Measurements from ENCODE around the gene SCN8A. TPM values are rescaled to one million over a fixed set of nuclear protein-coding genes. Genes with fewer than 3 reads are reported as not detected.

The SCN8A gene
- total and polyA plus RNA-seq, 2 experiments from 2014 or later, result 4.6 to 23.9 TPM

GRCh38 chr12:51777457-51777856 is 186.4 kb downstream of the SCN8A start:
- peaks cover 24% of the 10 kb centered on the region for H3K36me3 Mint-ChIP-seq (ENCODE audit: low read depth)
- Histone ChIP-seq H3K4me1 (ENCODE audit: insufficient read depth) (no peaks in the 10 kb centered on the region), H2AFZ (no peak overlapping the region), H3K36me3 (ENCODE audit: insufficient read depth) (peaks cover 5% of the 10 kb centered on the region; the same call in 1 of the 2 replicates), H4K20me1 (replicated peaks; ENCODE audit: insufficient read depth) (no peaks in the 10 kb centered on the region), H3K4me3 (no peak overlapping the region), H3F3A (replicated peaks; ENCODE audit: low read depth) (no peaks in the 10 kb centered on the region; the same call in 1 of the 2 replicates), H3K27ac (ENCODE audit: low read depth) (no peak overlapping the region), H3K9me2 (ENCODE audit: insufficient read depth) (no peaks in the 10 kb centered on the region), H3K4me2 (no peak overlapping the region), H3K27me3 (ENCODE audit: insufficient read depth) (no peaks in the 10 kb centered on the region), H3K79me2 (replicated peaks; ENCODE audit: insufficient read depth) (no peaks in the 10 kb centered on the region)
- DNase-seq (ENCODE audit: low spot score) (no peak), ATAC-seq (no peak)
- no peaks in the 10 kb centered on the region; the same call in 2 of the 3 replicates for H3K9me3 Mint-ChIP-seq
- H3K4me1 Mint-ChIP-seq, result no peaks in the 10 kb centered on the region
- H3K27me3 Mint-ChIP-seq (ENCODE audit: insufficient read depth, low read depth, poor library complexity), result peaks cover 2% of the 10 kb centered on the region
- H3K4me3 Mint-ChIP-seq, result no peak overlapping the region
- TF ChIP-seq EZH2phosphoT487 (IDR thresholded peaks at IDR 0.05; ENCODE audit: unreplicated experiment) (no peak), EZH2 (IDR thresholded peaks at IDR 0.05; ENCODE audit: low read depth, unreplicated experiment) (no peak), NANOG (IDR thresholded peaks at IDR 0.05; ENCODE audit: borderline replicate concordance) (no peak), ETS1 (IDR thresholded peaks at IDR 0.05) (no peak), ZNF462 (CRISPR knock-in tag; IDR thresholded peaks at IDR 0.05) (no peak), POLR2AphosphoS5 (IDR thresholded peaks at IDR 0.05; ENCODE audit: low read depth) (no peak), ZNF114 (CRISPR knock-in tag; IDR thresholded peaks at IDR 0.05) (no peak)
- no peak overlapping the region for H3K27ac Mint-ChIP-seq

Measured in GM23338 (cell line).